Epithelial cell of proximal tubule (primary cell): Measurements from ENCODE around the gene EXOSC10. TPM values are rescaled to one million over a fixed set of nuclear protein-coding genes. Genes with fewer than 3 reads are reported as not detected.

ENCODE experiments used
- DNase-seq: peaks from one replicate; pipeline ENCODE4 v3.0.0-alpha.2; 2011; ENCODE audit warnings: low read depth
- H3K4me3 ChIP-seq: 2 replicates; pipeline ENCODE4 v1.5.1; 2011; ENCODE audit warnings: low read depth, mild to moderate bottlenecking, low read length
- CTCF ChIP-seq: conservative IDR thresholded peaks from 2 replicates; pipeline ENCODE4 v1.5.1; 2012; ENCODE audit warnings: low read depth, mild to moderate bottlenecking, low read length
- total RNA-seq: library from RNA; depleted of rRNA; stranded (reverse); fragments of >200 nt; gene quantifications from 2 replicates; pipeline ENCODE4 v1.2.3, GENCODE V29; 2015

EXOSC10 gene
- total RNA-seq, 1 donor from 2014 or later: 71.9 TPM

GRCh38 chr1:11031624-11032262 is 67.9 kb downstream of the EXOSC10 start:
- DNase-seq: no peak
- TF ChIP-seq CTCF: no peak
- H3K4me3 ChIP-seq: no peak overlapping the region

- no peak for TF ChIP-seq CTCF
- H3K4me3 ChIP-seq: no peak overlapping the region
- DNase-seq: no peak
Observed at GRCh38 chr1:11030865-11031264, 68.8 kb downstream of the EXOSC10 start.

GRCh38 chr1:11028018-11028417 is 71.7 kb downstream of the EXOSC10 start:
- DNase-seq: no peak
- TF ChIP-seq CTCF: no peak
- no peak overlapping the region for H3K4me3 ChIP-seq

- no peak overlapping the region for H3K4me3 ChIP-seq
- no peak for TF ChIP-seq CTCF
- no peak for DNase-seq
Observed at GRCh38 chr1:11027316-11027715, 72.4 kb downstream of the EXOSC10 start.

GRCh38 chr1:11026903-11027302 is 72.8 kb downstream of the EXOSC10 start:
- no peak for TF ChIP-seq CTCF
- H3K4me3 ChIP-seq: no peak overlapping the region
- no peak for DNase-seq

- DNase-seq: no peak
- no peak overlapping the region for H3K4me3 ChIP-seq
- TF ChIP-seq CTCF: no peak
Observed at GRCh38 chr1:11026052-11026451, 73.6 kb downstream of the EXOSC10 start.

GRCh38 chr1:11025618-11026017 is 74.1 kb downstream of the EXOSC10 start:
- no peak for TF ChIP-seq CTCF

More at GRCh38 chr1:11025618-11026017, 74.1 kb downstream of the EXOSC10 start:
- H3K4me3 ChIP-seq: no peak overlapping the region
- DNase-seq: no peak
